ENCODE data around the gene OAF. TPM values are rescaled to one million over a fixed set of nuclear protein-coding genes. Genes with fewer than 3 reads are reported as not detected.

OAF gene
- total and polyA plus RNA-seq, 10 donors, result 10.6 to 148 (median 73.6) TPM

GRCh38 chr11:120207512-120207911, 3.3 kb upstream of the OAF start:
- H3K27me3 ChIP-seq (replicated peaks in 1 of 7), result peaks cover 0 to 38% (median 0%) of the 10 kb centered on the region in 7 donors
- peak overlapping the region in 7 of 8 donors; percentile 51 to 89 (median 83) for H3K27ac ChIP-seq
- DNase-seq, result no peak
- H3K4me3 ChIP-seq, result no peak overlapping the region
- WGBS, 5 donors, result 82 to 92% (median 87%) methylated on average over 7 of the region's 7 CpGs
- intact Hi-C loops (cut with DNase I; ENCODE audit: low total_unique reads), result no loop called here
- H3K4me1 ChIP-seq, result peaks cover 10 to 54% (median 34%) of the 10 kb centered on the region in 6 donors
- H3K9me3 ChIP-seq, result no peaks in the 10 kb centered on the region
- no peaks in the 10 kb centered on the region for H3K36me3 ChIP-seq
- TF ChIP-seq POLR2A (IDR thresholded peaks at IDR 0.05), result no peak
- TF ChIP-seq POLR2AphosphoS5 (IDR thresholded peaks at IDR 0.05), result no peak
- no peak for TF ChIP-seq CTCF (IDR thresholded peaks at IDR 0.05 in 8 of 11, conservative IDR thresholded peaks at IDR 0.05 in 3 of 11)

- WGBS, 5 donors, result 22 to 51% (median 42%) methylated on average over 13 of the region's 13 CpGs
- DNase-seq, result no peak
- peaks cover 10 to 59% (median 35%) of the 10 kb centered on the region in 6 donors for H3K4me1 ChIP-seq
- TF ChIP-seq POLR2AphosphoS5 (IDR thresholded peaks at IDR 0.05) (peak in 2 of 3 donors; percentile 33 to 52), CTCF (IDR thresholded peaks at IDR 0.05 in 8 of 11, conservative IDR thresholded peaks at IDR 0.05 in 3 of 11) (no peak)
- intact Hi-C loops (cut with DNase I; ENCODE audit: low total_unique reads), result no loop called here
- no peak overlapping the region for H3K4me3 ChIP-seq
- H3K27ac ChIP-seq, result peak overlapping the region in 7 of 8 donors; percentile 51 to 89 (median 83)
- peaks cover 0 to 38% (median 0%) of the 10 kb centered on the region in 7 donors for H3K27me3 ChIP-seq (replicated peaks in 1 of 7)
- H3K36me3 ChIP-seq, result no peaks in the 10 kb centered on the region
- no peaks in the 10 kb centered on the region for H3K9me3 ChIP-seq
These were observed 2.8 kb upstream of the OAF start for GRCh38 chr11:120208001-120208441.

GRCh38 chr11:120208777-120209176, 2.1 kb upstream of the OAF start:
- intact Hi-C loops (cut with DNase I; ENCODE audit: low total_unique reads), result no loop called here
- TF ChIP-seq POLR2A (IDR thresholded peaks at IDR 0.05) (no peak), POLR2AphosphoS5 (IDR thresholded peaks at IDR 0.05) (peak in 2 of 3 donors; percentile 67 to 71)
- peaks cover 10 to 67% (median 39%) of the 10 kb centered on the region in 6 donors for H3K4me1 ChIP-seq
- peak overlapping the region in 7 of 8 donors; percentile 55 to 89 (median 83) for H3K27ac ChIP-seq
- no peaks in the 10 kb centered on the region for H3K9me3 ChIP-seq
- peaks cover 0 to 38% (median 0%) of the 10 kb centered on the region in 7 donors for H3K27me3 ChIP-seq (replicated peaks in 1 of 7)
- WGBS, 5 donors, result 24 to 44% (median 34%) methylated on average over 6 of the region's 6 CpGs
- DNase-seq, result no peak
- H3K4me3 ChIP-seq, result peak overlapping the region in 1 of 8 donors; percentile 88
- no peaks in the 10 kb centered on the region for H3K36me3 ChIP-seq

GRCh38 chr11:120209746-120210625, 846 bp upstream of the OAF start:
- Histone ChIP-seq H3K4me1 (peaks cover 10 to 79% (median 48%) of the 10 kb centered on the region in 6 donors), H3K36me3 (peaks cover 0 to 7% (median 0%) of the 10 kb centered on the region in 6 donors), H3K27ac (peak overlapping the region; percentile 53 to 89 (median 81)), H3K4me3 (peak overlapping the region; percentile 45 to 88 (median 64)), H3K9me3 (no peaks in the 10 kb centered on the region), H3K27me3 (replicated peaks in 1 of 7) (peaks cover 0 to 38% (median 0%) of the 10 kb centered on the region in 7 donors)
- DNase-seq, result no peak
- intact Hi-C loops (cut with DNase I; ENCODE audit: low total_unique reads), result no loop called here
- TF ChIP-seq POLR2AphosphoS5 (IDR thresholded peaks at IDR 0.05) (no peak), CTCF (IDR thresholded peaks at IDR 0.05 in 8 of 11, conservative IDR thresholded peaks at IDR 0.05 in 3 of 11) (no peak), POLR2A (IDR thresholded peaks at IDR 0.05) (no peak)
- WGBS, 5 donors, result 15 to 23% (median 16%) methylated on average over 25 to 26 of the region's 26 CpGs

All from spleen (tissue), 11 donors.